ENCODE results near the gene ARL14.

GRCh38 chr3:160709477-160710182, 32.7 kb downstream of the ARL14 start:
- TF ChIP-seq CTCF (IDR thresholded peaks at IDR 0.05), result no peak
- no peak for TF ChIP-seq POLR2A (IDR thresholded peaks at IDR 0.05)
- TF ChIP-seq EP300 (IDR thresholded peaks at IDR 0.05), result no peak

Measured in ovary (tissue), 3 donors.